ENCODE measurements around the gene PSTK. TPM values are rescaled to one million over a fixed set of nuclear protein-coding genes. Genes with fewer than 3 reads are reported as not detected.

PSTK gene
- total RNA-seq, 2 donors from 2014 or later: 1.7 to 2.6 TPM

DNA sequence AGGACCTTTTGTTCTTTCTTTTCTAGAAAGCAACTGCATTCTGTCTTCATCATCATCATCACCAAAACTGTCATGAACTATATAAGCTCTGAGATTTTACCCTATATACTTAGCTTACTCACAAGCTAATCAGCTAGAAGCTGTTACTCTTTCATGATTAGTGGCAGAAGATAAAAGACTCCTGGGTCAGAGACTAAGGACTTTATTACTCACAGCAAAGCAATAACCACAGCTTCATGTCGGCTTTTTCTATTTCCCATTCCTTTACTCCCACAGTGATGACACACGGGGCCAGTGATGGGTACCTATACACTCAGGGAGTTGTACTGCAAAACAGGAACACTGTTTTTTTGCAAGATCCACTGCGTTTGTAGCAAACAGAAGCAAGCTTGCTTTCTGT is 17.8 kb upstream of the PSTK start:
- Histone ChIP-seq H3K9ac (ENCODE audit: low read depth in 2 of 2, low read length in 2 of 2) (no peak overlapping the region), H3K27me3 (no peaks in the 10 kb centered on the region), H3K36me3 (no peaks in the 10 kb centered on the region), H3K4me1 (no peaks in the 10 kb centered on the region), H3K4me3 (no peak overlapping the region), H3K27ac (no peak overlapping the region), H3K9me3 (no peaks in the 10 kb centered on the region)
- TF ChIP-seq, protein P1, sequence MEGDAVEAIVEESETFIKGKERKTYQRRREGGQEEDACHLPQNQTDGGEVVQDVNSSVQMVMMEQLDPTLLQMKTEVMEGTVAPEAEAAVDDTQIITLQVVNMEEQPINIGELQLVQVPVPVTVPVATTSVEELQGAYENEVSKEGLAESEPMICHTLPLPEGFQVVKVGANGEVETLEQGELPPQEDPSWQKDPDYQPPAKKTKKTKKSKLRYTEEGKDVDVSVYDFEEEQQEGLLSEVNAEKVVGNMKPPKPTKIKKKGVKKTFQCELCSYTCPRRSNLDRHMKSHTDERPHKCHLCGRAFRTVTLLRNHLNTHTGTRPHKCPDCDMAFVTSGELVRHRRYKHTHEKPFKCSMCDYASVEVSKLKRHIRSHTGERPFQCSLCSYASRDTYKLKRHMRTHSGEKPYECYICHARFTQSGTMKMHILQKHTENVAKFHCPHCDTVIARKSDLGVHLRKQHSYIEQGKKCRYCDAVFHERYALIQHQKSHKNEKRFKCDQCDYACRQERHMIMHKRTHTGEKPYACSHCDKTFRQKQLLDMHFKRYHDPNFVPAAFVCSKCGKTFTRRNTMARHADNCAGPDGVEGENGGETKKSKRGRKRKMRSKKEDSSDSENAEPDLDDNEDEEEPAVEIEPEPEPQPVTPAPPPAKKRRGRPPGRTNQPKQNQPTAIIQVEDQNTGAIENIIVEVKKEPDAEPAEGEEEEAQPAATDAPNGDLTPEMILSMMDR (IDR thresholded peaks at IDR 0.05): no peak
- intact Hi-C loops (cut with DNase I): no loop called here
- DNase-seq: no peak

DNA sequence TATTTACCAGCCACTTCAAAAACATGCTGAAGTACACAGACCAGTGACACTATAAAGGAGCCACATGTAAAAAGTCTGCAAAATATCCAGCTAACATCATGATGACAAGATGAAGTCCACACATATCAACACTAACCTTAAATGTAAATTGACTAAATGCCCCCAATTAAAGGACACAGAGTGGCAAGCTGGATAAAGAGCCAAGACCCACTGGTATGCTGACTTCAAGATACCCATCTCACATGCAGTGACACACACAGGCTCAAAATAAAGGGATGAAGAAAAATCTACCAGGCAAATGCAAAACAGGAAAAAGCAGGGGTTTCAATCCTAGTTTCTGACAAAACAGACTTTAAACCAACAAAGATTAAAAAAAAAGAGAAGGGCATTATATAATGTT is 13.3 kb upstream of the PSTK start:
- intact Hi-C loops (cut with DNase I): no loop called here

DNA sequence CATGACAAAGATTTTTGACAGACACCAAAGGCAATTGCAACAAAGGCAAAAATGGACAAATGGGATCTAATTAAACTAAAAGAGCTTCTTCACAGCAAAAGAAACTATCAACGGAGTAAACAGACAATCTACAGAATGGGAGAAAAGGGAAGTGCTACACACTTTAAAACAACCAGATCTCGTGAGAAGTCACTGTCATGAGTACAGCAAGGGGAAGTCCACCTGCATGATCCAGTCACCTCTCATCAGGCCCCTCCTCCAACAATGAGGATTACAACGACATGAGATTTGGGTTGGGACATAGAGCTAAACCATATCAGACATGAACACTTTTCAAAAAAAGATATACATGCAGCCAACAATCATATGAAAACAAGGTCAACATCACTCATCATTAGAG is 11.5 kb upstream of the PSTK start:
- Histone ChIP-seq H3K4me3 (no peak overlapping the region), H3K27me3 (no peaks in the 10 kb centered on the region), H3K9ac (ENCODE audit: low read depth in 2 of 2, low read length in 2 of 2) (no peak overlapping the region), H3K36me3 (no peaks in the 10 kb centered on the region), H3K4me1 (no peaks in the 10 kb centered on the region), H3K9me3 (no peaks in the 10 kb centered on the region), H3K27ac (no peak overlapping the region)
- no peak for DNase-seq
- TF ChIP-seq, protein P1 (IDR thresholded peaks at IDR 0.05): no peak
- intact Hi-C loops (cut with DNase I): no loop called here

More for the DNA sequence above, 13.3 kb upstream of the PSTK start:
- H3K9me3 ChIP-seq: no peaks in the 10 kb centered on the region
- TF ChIP-seq, protein P1 (IDR thresholded peaks at IDR 0.05): no peak
- no peak for DNase-seq
- H3K36me3 ChIP-seq: no peaks in the 10 kb centered on the region
- H3K27me3 ChIP-seq: no peaks in the 10 kb centered on the region
- no peak overlapping the region for H3K27ac ChIP-seq
- no peaks in the 10 kb centered on the region for H3K4me1 ChIP-seq
- H3K9ac ChIP-seq (ENCODE audit: low read depth in 2 of 2, low read length in 2 of 2): no peak overlapping the region
- H3K4me3 ChIP-seq: no peak overlapping the region

DNA sequence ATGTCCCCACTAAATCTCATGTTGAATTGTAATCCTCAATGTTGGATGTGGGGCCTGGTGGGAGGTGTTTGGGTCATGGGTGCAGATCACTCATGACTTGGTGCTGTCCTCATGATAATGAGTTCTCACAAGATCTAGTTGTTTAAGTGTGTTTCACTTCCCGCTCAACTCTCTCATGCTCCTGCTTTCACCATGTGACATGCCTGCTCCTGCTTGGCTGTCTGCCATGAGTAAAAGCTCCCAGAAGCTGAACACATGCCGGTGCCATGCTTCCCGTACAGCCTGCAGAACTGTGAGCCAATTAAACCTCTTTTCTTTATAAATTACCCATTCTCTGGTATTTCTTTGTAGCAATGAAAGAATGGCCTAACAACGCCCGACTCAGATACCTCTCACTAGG is 6.2 kb upstream of the PSTK start:
- no peak for DNase-seq
- intact Hi-C loops (cut with DNase I): no loop called here
- H3K4me1 ChIP-seq: no peaks in the 10 kb centered on the region
- no peaks in the 10 kb centered on the region for H3K36me3 ChIP-seq
- H3K4me3 ChIP-seq: no peak overlapping the region
- TF ChIP-seq, protein P1 (IDR thresholded peaks at IDR 0.05): no peak
- no peaks in the 10 kb centered on the region for H3K27me3 ChIP-seq
- H3K27ac ChIP-seq: no peak overlapping the region
- no peak overlapping the region for H3K9ac ChIP-seq (ENCODE audit: low read depth in 2 of 2, low read length in 2 of 2)
- no peaks in the 10 kb centered on the region for H3K9me3 ChIP-seq

DNA sequence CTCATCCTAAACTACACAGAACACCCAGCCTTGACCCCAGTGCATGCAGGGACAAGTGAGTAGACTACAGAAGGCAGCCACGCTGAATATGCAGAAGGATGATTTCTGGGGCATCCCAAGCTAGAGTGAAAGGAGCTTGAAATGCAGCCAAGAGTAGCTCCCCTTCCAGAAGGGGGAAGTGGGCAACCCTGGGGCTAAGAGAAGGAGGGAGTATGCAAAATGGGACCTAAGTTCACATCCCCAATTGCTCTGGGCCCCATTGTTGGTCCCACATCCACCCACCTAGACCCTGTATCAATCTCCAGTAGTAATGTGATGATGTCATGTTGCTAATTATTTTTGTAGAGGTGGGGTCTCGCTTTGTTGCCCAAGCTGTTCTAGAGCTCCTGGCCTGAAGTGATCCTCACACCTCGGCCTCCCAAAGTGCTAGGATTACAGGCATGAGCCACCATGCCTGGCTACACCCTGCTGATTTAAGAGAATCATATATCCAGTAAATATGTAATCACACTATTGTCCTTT is 5.6 kb upstream of the PSTK start:
- no peak for DNase-seq
- Histone ChIP-seq H3K9ac (ENCODE audit: low read depth in 2 of 2, low read length in 2 of 2) (no peak overlapping the region), H3K36me3 (no peaks in the 10 kb centered on the region), H3K27me3 (no peaks in the 10 kb centered on the region), H3K4me3 (no peak overlapping the region), H3K9me3 (no peaks in the 10 kb centered on the region), H3K27ac (no peak overlapping the region), H3K4me1 (peaks cover 1% of the 10 kb centered on the region)
- TF ChIP-seq, protein P1 (IDR thresholded peaks at IDR 0.05): no peak
- intact Hi-C loops (cut with DNase I): no loop called here

Measured in colonic mucosa (tissue), 4 donors.